Neural progenitor cell (in vitro differentiated cells): ENCODE data around the gene GSG1.

Experiments
- EZH2 ChIP-seq: fragments of 200-600 bp; sonication (generic); IDR thresholded peaks from 2 replicates; pipeline ENCODE4 v1.6.1; 2017; ENCODE audit warnings: antibody characterized with exemption, mild to moderate bottlenecking, moderate library complexity
- EZH2phosphoT487 ChIP-seq: fragments of 200-600 bp; sonication (generic); IDR thresholded peaks from 2 replicates; pipeline ENCODE4 v1.6.1; 2017; ENCODE audit warnings: antibody characterized with exemption
- TF ChIP-seq, protein P1 (sequence below): fragments of 200-600 bp; sonication (generic); IDR thresholded peaks from 2 replicates; pipeline ENCODE4 v1.5.1; 2017; ENCODE audit warnings: antibody characterized with exemption, mild to moderate bottlenecking

DNA sequence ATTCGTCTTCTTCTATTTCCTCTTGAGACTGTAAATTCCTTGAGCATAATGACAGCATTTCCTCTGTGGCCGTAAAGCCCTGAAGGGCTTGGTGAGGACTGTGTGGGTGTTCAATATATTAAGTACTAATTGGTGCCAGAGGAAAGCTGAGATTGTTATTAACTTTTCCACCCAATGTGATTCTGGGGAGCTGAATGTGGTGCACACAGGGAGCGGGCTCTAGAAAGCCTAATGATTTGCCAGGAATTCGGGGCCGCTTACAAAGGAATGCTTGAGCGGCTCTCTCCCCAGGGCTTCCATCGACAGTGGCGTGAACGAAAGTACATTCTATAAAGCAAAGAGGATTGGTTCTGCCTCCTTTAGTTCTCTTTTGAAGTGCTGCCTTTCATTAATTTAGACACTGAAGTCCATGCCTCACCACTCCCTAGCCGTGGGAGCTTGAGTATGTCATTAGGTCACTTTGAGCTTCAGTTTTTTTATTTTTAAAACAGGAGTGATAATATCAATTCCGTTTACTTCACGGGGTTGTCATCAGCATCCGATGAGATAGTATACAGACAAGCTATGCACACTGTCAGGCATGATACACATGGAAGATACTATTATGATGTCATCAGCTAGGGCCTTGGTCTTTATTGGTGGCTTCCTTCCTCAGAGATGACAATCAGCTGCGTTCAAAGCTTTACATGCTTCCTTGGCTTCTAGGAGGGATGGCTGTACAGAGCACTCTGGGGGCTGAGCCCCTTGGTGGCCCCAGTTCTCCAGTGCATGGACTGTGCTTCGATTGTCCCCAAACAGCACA is 11.0 kb upstream of the GSG1 start:
- TF ChIP-seq EZH2 (no peak), EZH2phosphoT487 (no peak)
- TF ChIP-seq, protein P1, sequence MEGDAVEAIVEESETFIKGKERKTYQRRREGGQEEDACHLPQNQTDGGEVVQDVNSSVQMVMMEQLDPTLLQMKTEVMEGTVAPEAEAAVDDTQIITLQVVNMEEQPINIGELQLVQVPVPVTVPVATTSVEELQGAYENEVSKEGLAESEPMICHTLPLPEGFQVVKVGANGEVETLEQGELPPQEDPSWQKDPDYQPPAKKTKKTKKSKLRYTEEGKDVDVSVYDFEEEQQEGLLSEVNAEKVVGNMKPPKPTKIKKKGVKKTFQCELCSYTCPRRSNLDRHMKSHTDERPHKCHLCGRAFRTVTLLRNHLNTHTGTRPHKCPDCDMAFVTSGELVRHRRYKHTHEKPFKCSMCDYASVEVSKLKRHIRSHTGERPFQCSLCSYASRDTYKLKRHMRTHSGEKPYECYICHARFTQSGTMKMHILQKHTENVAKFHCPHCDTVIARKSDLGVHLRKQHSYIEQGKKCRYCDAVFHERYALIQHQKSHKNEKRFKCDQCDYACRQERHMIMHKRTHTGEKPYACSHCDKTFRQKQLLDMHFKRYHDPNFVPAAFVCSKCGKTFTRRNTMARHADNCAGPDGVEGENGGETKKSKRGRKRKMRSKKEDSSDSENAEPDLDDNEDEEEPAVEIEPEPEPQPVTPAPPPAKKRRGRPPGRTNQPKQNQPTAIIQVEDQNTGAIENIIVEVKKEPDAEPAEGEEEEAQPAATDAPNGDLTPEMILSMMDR = no peak
